GM21723 (cell line): Measurements from ENCODE around the gene DOCK6.

Source experiments
- ATAC-seq: cut with Tn5 transposase; IDR thresholded peaks from one replicate; pipeline ENCODE4 v1.9.1; 2021; ENCODE audit warnings: mild to moderate bottlenecking, moderate library complexity; ENCODE audit not compliant: unreplicated experiment

DOCK6 gene

DNA sequence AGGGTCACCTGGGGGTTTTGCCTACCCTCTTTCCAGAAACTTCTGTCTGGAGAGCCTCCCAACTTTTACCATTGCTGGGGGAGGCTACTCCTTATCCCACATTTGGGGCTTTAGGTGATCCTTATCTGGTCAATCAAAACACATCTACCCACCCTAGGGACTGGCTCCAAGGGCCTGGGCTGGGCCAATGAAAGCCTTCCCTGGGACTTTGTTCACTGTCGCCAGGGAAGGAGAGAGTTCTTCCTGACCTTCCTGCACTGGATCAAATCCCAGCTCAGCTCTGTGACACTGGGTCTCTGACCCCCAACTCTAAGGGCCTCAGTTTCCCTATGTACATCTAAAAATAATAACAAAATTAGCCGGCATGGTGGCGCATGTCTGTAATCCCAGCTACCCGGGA, 11.1 kb downstream of the DOCK6 start:
- ATAC-seq: no peak

DNA sequence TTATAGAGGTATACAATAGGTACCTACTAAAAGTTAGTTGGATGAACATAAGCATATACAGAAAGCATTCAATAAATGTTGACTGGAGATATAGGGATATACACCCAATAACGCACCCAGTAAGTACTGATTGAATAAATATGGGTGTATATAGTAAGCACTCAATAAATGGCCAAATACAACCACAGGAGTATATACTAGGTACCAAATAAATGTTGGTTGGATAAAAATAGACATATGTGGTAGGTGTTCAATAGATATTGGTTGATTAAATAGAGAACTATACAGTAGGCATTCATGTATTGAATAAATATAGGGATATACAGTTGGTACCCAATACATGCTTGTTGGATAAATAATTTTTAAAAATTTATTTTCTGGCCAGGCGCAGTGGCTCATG, 13.5 kb downstream of the DOCK6 start:
- no peak for ATAC-seq

- no peak for ATAC-seq
These were observed 14.4 kb downstream of the DOCK6 start for GRCh38 chr19:11247934-11248333.

- ATAC-seq: no peak
These were observed 14.9 kb downstream of the DOCK6 start for GRCh38 chr19:11247391-11247790.

DNA sequence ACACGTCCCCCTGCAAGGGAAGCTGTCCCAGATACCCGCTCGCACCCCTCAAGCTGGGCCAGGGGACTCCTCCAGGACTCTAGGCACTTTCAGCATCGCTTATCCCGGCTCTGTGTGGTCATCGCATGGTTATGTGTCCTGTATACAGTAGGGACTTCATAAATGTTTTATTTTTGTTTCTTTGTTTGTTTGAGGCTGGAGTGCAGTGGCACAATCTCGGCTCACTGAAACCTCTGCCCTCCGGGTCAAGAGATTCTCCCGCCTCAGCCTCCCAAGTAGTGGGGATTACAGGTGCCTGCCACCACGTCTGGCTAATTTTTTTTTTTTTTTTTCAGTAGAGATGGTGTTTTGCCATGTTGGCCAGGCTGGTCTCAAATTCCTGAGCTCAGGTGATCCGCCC, 15.4 kb downstream of the DOCK6 start:
- no peak for ATAC-seq

DNA sequence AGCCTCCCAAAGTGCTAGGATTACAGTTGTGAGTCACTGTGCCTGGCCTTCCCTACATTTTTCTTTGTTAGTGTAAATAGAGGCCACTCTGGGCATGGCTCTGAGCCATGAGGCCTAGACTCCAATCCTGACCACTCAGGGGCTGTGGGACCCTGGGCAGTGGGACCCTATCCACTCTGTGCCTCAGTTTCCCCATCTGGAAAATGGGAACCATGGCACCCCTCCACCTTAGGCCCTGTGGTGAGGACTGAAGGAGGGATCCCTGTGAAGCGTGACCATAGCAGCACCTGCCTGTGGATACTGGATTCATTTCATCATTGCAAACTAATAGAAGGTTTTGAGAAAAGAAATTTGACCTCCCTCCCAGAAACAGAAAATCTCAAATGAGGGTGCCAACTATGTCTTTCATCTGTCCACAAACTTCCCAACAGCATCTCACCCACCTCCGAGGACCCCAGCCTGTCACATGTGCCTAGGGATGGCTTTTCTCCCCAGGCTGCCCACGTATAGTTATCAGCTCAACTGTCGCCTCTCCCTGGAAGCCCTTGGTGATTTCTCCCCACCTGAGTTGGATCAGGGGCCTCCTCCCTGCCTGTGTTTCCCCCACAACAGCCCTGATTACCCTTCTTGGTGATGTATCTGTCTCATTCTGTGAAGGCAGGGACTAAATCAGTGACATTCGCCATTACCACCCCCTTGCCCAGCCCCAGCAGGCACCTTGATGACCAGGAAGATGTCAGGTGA, 17.3 kb downstream of the DOCK6 start:
- no peak for ATAC-seq

GRCh38 chr19:11243798-11244169, 18.5 kb downstream of the DOCK6 start:
- no peak for ATAC-seq

DNA sequence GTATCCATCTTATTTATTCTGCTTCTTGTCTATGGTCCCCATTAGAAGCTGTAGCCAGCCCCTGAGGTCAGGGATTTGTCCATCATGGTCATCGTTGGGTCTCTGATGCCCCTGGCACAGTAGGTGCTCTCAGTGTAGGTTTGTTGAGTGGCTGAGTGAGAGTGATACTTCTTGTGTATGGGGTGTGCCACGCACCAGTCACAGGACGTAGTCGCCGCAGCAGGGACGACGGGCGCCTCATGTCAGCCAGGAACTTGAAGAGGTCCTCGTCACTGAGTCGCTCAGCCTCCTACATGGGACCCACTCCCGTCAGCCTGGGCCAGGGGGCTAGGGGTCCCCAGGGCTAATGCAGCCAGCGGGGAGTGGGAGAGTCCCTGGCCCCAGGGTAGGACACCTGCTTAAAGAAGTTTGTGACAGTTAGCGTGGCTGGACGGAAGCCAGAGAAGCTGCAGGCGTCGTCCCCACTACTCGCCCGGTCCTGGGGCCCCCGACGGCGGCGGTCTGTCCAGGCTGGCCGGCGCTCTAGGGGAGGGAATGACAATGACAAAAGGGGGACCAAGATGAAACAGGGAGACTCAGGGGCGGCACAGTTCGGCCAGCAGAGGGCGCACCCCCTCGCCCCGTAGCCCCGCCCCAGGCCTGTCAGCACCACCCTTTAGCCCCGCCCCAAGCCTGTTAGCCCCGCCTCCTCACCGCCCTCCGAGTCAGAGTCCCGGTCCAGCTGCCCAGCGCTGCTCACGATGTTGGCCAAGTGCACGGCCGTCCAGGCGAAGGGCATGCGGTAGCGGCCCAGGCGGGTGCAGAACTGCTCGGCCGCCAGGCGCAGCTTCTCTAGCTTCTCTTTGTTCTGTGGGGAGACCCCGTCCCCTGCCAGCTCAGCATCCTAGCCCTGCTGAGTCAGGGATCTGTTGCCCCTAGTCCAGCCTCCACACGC, 19.2 kb downstream of the DOCK6 start:
- ATAC-seq: no peak

- ATAC-seq: no peak
These were observed 20.3 kb downstream of the DOCK6 start for GRCh38 chr19:11242025-11242424.

GRCh38 chr19:11240008-11240444, 22.3 kb downstream of the DOCK6 start:
- ATAC-seq: no peak

DNA sequence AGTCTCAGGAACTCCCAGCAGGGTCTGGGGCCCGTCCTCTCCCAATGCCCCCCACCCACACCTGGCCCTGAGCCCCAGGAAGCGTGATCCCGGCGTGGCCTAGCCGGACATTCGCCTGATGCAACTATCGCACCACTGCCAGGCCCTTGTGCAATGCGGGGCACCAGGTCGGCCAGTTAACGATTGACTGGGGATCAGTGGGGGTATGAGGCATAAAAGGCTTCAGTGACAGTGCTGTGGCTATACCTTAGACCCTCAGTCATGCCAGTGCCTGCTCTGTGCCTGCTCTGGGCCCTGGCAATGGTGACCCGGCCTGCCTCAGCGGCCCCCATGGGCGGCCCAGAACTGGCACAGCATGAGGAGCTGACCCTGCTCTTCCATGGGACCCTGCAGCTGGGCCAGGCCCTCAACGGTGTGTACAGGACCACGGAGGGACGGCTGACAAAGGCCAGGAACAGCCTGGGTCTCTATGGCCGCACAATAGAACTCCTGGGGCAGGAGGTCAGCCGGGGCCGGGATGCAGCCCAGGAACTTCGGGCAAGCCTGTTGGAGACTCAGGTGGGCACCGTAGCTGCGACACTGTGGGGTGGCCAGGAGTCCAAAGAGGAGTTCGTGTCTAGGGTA, 22.8 kb downstream of the DOCK6 start, which contains the start of gene ANGPTL8:
Gene ANGPTL8, plus strand, starts transcription at position 243 of the 624 bp plus-strand sequence. Its CDS starts 19 bp downstream, at position 262.
- ATAC-seq: no peak

DNA sequence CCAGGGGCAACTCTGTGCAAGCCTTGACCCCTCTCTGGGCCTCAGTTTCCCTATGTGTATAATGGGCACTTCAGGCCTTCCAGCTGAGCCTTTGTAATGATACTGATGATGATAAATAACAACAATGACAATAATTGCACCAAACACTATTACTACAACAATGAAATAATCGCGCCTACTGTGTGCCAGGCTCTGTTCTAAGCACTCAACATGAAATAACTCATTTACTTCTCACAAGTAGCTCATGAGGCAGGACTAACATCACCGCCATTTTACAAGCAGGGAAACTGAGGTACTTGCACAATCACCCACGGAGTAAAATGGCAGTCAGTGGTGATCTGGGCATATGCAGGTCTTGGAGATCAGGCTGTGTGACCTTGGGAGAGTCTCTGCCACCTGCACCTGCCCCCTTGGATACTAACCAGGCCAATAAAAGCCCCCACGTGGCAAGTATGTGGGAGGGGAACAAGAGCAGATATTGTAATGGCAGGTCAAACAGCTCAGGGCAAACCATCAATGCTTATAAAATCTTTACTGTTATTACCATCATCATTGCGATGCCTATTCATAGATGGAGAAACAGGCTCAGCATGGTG, 23.4 kb downstream of the DOCK6 start:
- ATAC-seq: no peak

GRCh38 chr19:11238041-11238440, 24.3 kb downstream of the DOCK6 start:
- ATAC-seq: no peak

GRCh38 chr19:11237321-11237720, 25.0 kb downstream of the DOCK6 start:
- ATAC-seq: no peak

DNA sequence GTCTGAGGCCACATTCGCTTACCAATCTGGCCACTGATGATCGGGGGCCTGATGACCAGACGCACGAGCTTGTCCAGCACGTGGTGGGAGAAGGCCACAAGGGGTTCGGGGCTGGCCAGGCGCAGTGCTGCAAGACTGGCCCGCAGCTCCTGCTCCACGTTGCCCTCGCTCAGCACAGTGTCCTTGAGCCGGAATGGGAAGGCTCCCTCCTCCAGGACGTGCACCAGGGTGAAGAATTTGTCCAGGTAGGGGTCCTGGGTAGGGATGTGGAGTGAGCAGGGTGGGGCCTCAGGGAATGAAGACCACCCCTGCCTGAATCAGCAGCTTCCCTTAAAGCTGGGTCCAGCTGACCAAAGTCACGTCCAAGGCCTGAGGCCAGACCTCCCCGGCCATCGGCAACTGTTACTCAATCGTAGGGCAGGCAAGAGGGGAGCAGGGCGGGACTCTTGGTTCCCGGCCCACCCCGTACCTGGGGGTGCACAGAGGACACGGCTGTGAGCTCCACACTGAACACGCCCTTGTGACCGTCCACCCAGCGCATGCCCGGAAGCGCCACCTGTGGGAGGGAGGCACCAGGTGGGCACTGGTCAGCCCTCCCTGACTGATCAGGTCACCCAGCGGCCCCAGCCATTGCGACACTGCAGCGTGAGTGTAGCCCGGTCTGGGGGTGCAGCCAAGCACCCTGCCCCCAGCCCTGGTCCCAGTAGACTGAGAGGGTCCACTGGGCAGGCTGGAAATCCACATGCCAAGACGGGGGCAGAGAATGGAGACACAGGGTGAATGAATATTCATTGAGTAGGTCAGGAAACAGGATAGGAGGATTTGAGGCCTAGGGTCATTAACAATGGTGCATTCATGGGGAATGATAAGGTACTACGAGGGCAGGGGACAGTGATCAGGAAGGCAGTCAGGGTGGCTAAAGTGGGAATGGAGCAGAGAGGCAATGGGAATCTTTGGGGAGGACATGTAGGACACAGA, 25.7 kb downstream of the DOCK6 start:
- no peak for ATAC-seq

GRCh38 chr19:11234486-11235075, 27.7 kb downstream of the DOCK6 start:
- no peak for ATAC-seq

DNA sequence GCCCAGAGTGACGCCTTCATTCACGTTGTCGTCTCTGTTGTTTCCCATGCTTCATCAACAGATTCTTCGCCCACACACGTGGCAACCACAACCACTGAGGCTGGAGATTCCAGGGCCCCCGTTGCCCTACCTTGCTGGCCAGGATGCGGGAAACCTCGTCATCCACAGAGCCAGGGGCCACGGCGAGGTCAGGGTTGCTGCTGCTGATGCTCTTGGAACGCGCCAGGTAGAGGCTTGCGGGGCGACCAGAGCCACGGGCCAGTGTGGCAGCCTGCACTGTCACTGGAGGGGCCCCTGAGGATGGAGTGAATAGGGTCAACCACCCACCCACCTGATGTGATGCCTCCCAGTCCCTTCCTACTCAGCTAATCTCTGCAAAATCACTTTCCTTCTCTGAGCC, 29.3 kb downstream of the DOCK6 start:
- ATAC-seq: no peak

GRCh38 chr19:11232555-11232954, 29.8 kb downstream of the DOCK6 start:
- no peak for ATAC-seq

- no peak for ATAC-seq
These were observed 31.5 kb downstream of the DOCK6 start for GRCh38 chr19:11230621-11231386.
